MM.1S (cell line): ENCODE results near the gene TGM4.
"Not testable (repeated sequence)": the region's sequence is repeated elsewhere in the genome, so short reads cannot be mapped to it uniquely, and the experiment has no call there.

Source experiments
- DNase-seq: peaks from one replicate; pipeline ENCODE4 v3.0.0-alpha.2; 2015
- H2AFZ ChIP-seq: fragments of 300-600 bp; sonication (generic); 2 replicates; pipeline ENCODE4 v1.6.0; 2016; ENCODE audit warnings: antibody characterized with exemption, low read length
- H3F3A ChIP-seq: fragments of 300-600 bp; sonication (generic); 2 replicates; pipeline ENCODE4 v1.6.1; 2016; ENCODE audit warnings: mild to moderate bottlenecking, antibody characterized with exemption, low read length, moderate library complexity, mixed read lengths; ENCODE audit not compliant: insufficient read depth
- H3K27ac ChIP-seq: fragments of 300-600 bp; sonication (generic); 2 replicates; pipeline ENCODE4 v1.5.1; 2016; ENCODE audit warnings: mild to moderate bottlenecking, low read length
- H3K27me3 ChIP-seq: fragments of 300-600 bp; sonication (generic); replicated peaks from 2 replicates; pipeline ENCODE4 v1.6.0; 2016; ENCODE audit warnings: low read length; ENCODE audit not compliant: insufficient read depth
- H3K36me3 ChIP-seq: fragments of 300-600 bp; sonication (generic); replicated peaks from 2 replicates; pipeline ENCODE4 v1.6.1; 2016; ENCODE audit warnings: mild to moderate bottlenecking, low read length, mixed read lengths; ENCODE audit not compliant: insufficient read depth
- H3K4me1 ChIP-seq: fragments of 300-600 bp; sonication (generic); 2 replicates; pipeline ENCODE4 v1.6.1; 2016; ENCODE audit warnings: low read length, mixed read lengths
- H3K4me2 ChIP-seq: fragments of 300-600 bp; sonication (generic); 2 replicates; pipeline ENCODE4 v1.6.0; 2016; ENCODE audit warnings: low read depth, low read length
- H3K4me3 ChIP-seq: fragments of 300-600 bp; sonication (generic); 2 replicates; pipeline ENCODE4 v1.5.1; 2016; ENCODE audit warnings: low read length, mixed read lengths
- H3K79me2 ChIP-seq: fragments of 300-600 bp; sonication (generic); 2 replicates; pipeline ENCODE4 v1.6.1; 2016; ENCODE audit warnings: mixed run types, low read length, mixed read lengths
- H3K9ac ChIP-seq: fragments of 300-600 bp; sonication (generic); 2 replicates; pipeline ENCODE4 v1.6.1; 2016; ENCODE audit warnings: low read length, mixed read lengths
- H3K9me2 ChIP-seq: fragments of 300-600 bp; sonication (generic); replicated peaks from 2 replicates; pipeline ENCODE4 v1.6.1; 2016; ENCODE audit warnings: mild to moderate bottlenecking, low read length, mixed read lengths; ENCODE audit not compliant: insufficient read depth
- H3K9me3 ChIP-seq: fragments of 300-600 bp; sonication (generic); replicated peaks from 2 replicates; pipeline ENCODE4 v1.6.1; 2016; ENCODE audit warnings: mild to moderate bottlenecking, low read length, mixed read lengths; ENCODE audit not compliant: insufficient read depth
- H4K20me1 ChIP-seq: fragments of 300-600 bp; sonication (generic); 2 replicates; pipeline ENCODE4 v1.6.1; 2016; ENCODE audit warnings: mild to moderate bottlenecking, low read length, moderate library complexity, mixed read lengths; ENCODE audit not compliant: insufficient read depth
- CTCF ChIP-seq: fragments of 300-600 bp; sonication (generic); IDR thresholded peaks from 2 replicates; pipeline ENCODE4 v1.5.1; 2016; ENCODE audit warnings: antibody characterized with exemption, low read length, mixed read lengths
- EZH2 ChIP-seq: fragments of 300-600 bp; sonication (generic); optimal IDR thresholded peaks from 2 replicates; pipeline ENCODE3; 2017; ENCODE audit warnings: low read depth, mild to moderate bottlenecking, antibody characterized with exemption, low read length, mixed read lengths
- EZH2phosphoT487 ChIP-seq: fragments of 300-600 bp; sonication (generic); IDR thresholded peaks from 2 replicates; pipeline ENCODE4 v1.6.1; 2018; ENCODE audit warnings: antibody characterized with exemption, low read length

Gene TGM4

GRCh38 chr3:44845528-44846520 lies 28.6 kb upstream of the TGM4 start:
- Histone ChIP-seq H2AFZ (no peak overlapping the region), H3K4me3 (no peak overlapping the region), H3K36me3 (no peaks in the 10 kb centered on the region), H3K9me3 (no peaks in the 10 kb centered on the region), H3K4me2 (no peak overlapping the region), H3K27me3 (no peaks in the 10 kb centered on the region), H3K9me2 (no peaks in the 10 kb centered on the region), H3K79me2 (no peaks in the 10 kb centered on the region), H3K4me1 (no peaks in the 10 kb centered on the region), H3F3A (no peaks in the 10 kb centered on the region), H4K20me1 (no peaks in the 10 kb centered on the region), H3K27ac (no peak overlapping the region), H3K9ac (no peak overlapping the region)
- DNase-seq, result no peak
- no peak for TF ChIP-seq EZH2
- no peak for TF ChIP-seq EZH2phosphoT487
- no peak for TF ChIP-seq CTCF

- H3K36me3 ChIP-seq, result 0 out of 2 replicates have a peak, but pooled peaks cover 5% of the 10 kb centered on the region
- no peaks in the 10 kb centered on the region for H4K20me1 ChIP-seq
- no peak overlapping the region for H3K4me2 ChIP-seq
- H3K4me1 ChIP-seq, result no peaks in the 10 kb centered on the region
- H3F3A ChIP-seq, result no peaks in the 10 kb centered on the region
- no peaks in the 10 kb centered on the region for H3K79me2 ChIP-seq
- H3K4me3 ChIP-seq, result no peak overlapping the region
- H3K27ac ChIP-seq, result no peak overlapping the region
- no peaks in the 10 kb centered on the region for H3K9me2 ChIP-seq
- no peaks in the 10 kb centered on the region for H3K9me3 ChIP-seq
- DNase-seq, result no peak
- H2AFZ ChIP-seq, result no peak overlapping the region
- no peaks in the 10 kb centered on the region for H3K27me3 ChIP-seq
- TF ChIP-seq CTCF (no peak), EZH2phosphoT487 (no peak), EZH2 (no peak)
- H3K9ac ChIP-seq, result no peak overlapping the region
These were observed 25.8 kb upstream of the TGM4 start for GRCh38 chr3:44848634-44849033.

GRCh38 chr3:44856663-44857062 lies 17.7 kb upstream of the TGM4 start:
- not testable (repeated sequence) for H3K36me3 ChIP-seq, H2AFZ ChIP-seq, H3F3A ChIP-seq, DNase-seq, H3K4me1 ChIP-seq, H3K79me2 ChIP-seq, H3K9ac ChIP-seq, H4K20me1 ChIP-seq, H3K27ac ChIP-seq, H3K9me2 ChIP-seq, H3K4me3 ChIP-seq, H3K27me3 ChIP-seq, H3K4me2 ChIP-seq, H3K9me3 ChIP-seq

- no peaks in the 10 kb centered on the region for H4K20me1 ChIP-seq
These were observed 14.3 kb upstream of the TGM4 start for GRCh38 chr3:44860117-44860516.

More at GRCh38 chr3:44860117-44860516, 14.3 kb upstream of the TGM4 start:
- Histone ChIP-seq H3K4me3 (no peak overlapping the region), H3F3A (peaks cover 6% of the 10 kb centered on the region), H3K36me3 (no peaks in the 10 kb centered on the region), H2AFZ (no peak overlapping the region), H3K4me1 (peaks cover 16% of the 10 kb centered on the region), H3K79me2 (peaks cover 6% of the 10 kb centered on the region), H3K9ac (no peak overlapping the region), H3K9me3 (no peaks in the 10 kb centered on the region), H3K9me2 (no peaks in the 10 kb centered on the region), H3K4me2 (no peak overlapping the region), H3K27ac (no peak overlapping the region), H3K27me3 (no peaks in the 10 kb centered on the region)
- DNase-seq, result no peak
- no peak for TF ChIP-seq CTCF
- TF ChIP-seq EZH2, result no peak
- TF ChIP-seq EZH2phosphoT487, result no peak
